Adrenal gland (tissue), 12 donors: ENCODE results near the gene ARFGAP3. TPM values are rescaled to one million over a fixed set of nuclear protein-coding genes. Genes with fewer than 3 reads are reported as not detected.

Experiments used
- DNase-seq, 7 donors: peaks; one replicate each; pipeline ENCODE4 v3.0.0-alpha.2; 2019 to 2020
- H3K27ac ChIP-seq, 5 donors: fragments of 200-600 bp; sonication (generic) in 4 of 5; 1 replicate in 3 of 5; 2 replicates in 2 of 5; pipeline versions ENCODE4 v1.5.1 to v1.8.0; 2016 to 2020; ENCODE audit warnings: mild to moderate bottlenecking in 1 of 5
- H3K27me3 ChIP-seq: fragments of 200-600 bp; 2 replicates; pipeline ENCODE4 v1.8.0; 2021
- H3K36me3 ChIP-seq, 2 donors: fragments of 200-600 bp; replicated peaks in 1 of 2; 1 replicate in 1 of 2; 2 replicates in 1 of 2; pipeline versions ENCODE4 v1.5.1 to v1.8.0; 2018 to 2022
- H3K4me1 ChIP-seq, 2 donors: fragments of 200-600 bp; replicated peaks in 1 of 2; 1 replicate in 1 of 2; 2 replicates in 1 of 2; pipeline versions ENCODE4 v1.5.1 to v1.8.0; 2018 to 2021
- H3K4me3 ChIP-seq, 4 donors: fragments of 200-600 bp; sonication (generic) in 3 of 4; one replicate each; pipeline ENCODE4 v1.5.1; 2016 to 2018
- H3K9me3 ChIP-seq, 3 donors: fragments of 200-600 bp; sonication (generic) in 1 of 3; replicated peaks in 1 of 3; 1 replicate in 2 of 3; 2 replicates in 1 of 3; pipeline versions ENCODE4 v1.5.1 to v1.8.0; 2016 to 2021
- CTCF ChIP-seq, 6 experiments: fragments of 450-650 bp in 4 of 6; fragments of 200-600 bp in 2 of 6; sonication (generic) in 1 of 6; IDR thresholded peaks; 1 replicate in 5 of 6; 2 replicates in 1 of 6; pipeline versions ENCODE4 v1.5.1 to v1.8.0; 2016 to 2021; ENCODE audit warnings: antibody characterized with exemption in 6 of 6, mild to moderate bottlenecking in 2 of 6, moderate library complexity in 1 of 6
- POLR2A ChIP-seq, 2 donors: fragments of 450-650 bp; IDR thresholded peaks; one replicate each; pipeline ENCODE4 v1.6.1; 2017; ENCODE audit warnings: antibody characterized with exemption in 2 of 2, mild to moderate bottlenecking in 2 of 2, moderate library complexity in 1 of 2
- WGBS, 4 donors: extraction: QIAGEN DNeasy Blood & Tissue Kit in 2 of 4; methylation state at CpG; one replicate each; pipeline versions ENCODE4 v1.1.5 to v1.1.7; 2013 to 2017; 5-methylcytosine and 5-hydroxymethylcytosine counted together
- intact Hi-C, 2 donors: fragments of 100-400 bp; cut with DNase I; formaldehyde crosslinking; loops; one replicate each; pipeline versions ENCODE4 v1.14.1 to v1.15.0; 2022 to 2023
- polyA plus RNA-seq, 3 donors: library from polyadenylated mRNA; stranded (reverse); fragments of 200-250 nt in 2 of 3; fragments of 350-450 nt in 1 of 3; fragmentation: Illumina TruSeq in 1 of 3; extraction: RNeasy Lipid Tissue Mini Kit (QIAGEN cat#74804) in 1 of 3; gene quantifications; one replicate each; pipeline ENCODE4 v1.2.3, GENCODE V29; 2013 to 2014
- total RNA-seq, 9 donors: library from RNA; depleted of rRNA in 4 of 9; stranded (reverse); fragments of >200 nt in 4 of 9; fragments of 120-200 nt in 1 of 9; fragmentation: NEBNext Ultra II Directional in 1 of 9; extraction: Animal tissue kit (Norgen Biotek cat#: 25700) in 1 of 9; gene quantifications; one replicate each; pipeline versions ENCODE4 v1.1.0 to v1.2.4, GENCODE V29; 2013 to 2023
- donor health status: healthy with polysubstance abuse.
- donor health status: Bipolar disorder and iron deficiency.
- donor health status: DM: yes; HTN: yes; CAD: no.
- donor health status: DM: no; HTN: no; CAD: no.
- donor health status: DM: no; HTN: no; CAD: no.
- donor health status: DM: yes; HTN: yes; CAD: no.

The ARFGAP3 gene
- total and polyA plus RNA-seq, 12 donors = 48.7 to 268 (median 118) TPM

DNA sequence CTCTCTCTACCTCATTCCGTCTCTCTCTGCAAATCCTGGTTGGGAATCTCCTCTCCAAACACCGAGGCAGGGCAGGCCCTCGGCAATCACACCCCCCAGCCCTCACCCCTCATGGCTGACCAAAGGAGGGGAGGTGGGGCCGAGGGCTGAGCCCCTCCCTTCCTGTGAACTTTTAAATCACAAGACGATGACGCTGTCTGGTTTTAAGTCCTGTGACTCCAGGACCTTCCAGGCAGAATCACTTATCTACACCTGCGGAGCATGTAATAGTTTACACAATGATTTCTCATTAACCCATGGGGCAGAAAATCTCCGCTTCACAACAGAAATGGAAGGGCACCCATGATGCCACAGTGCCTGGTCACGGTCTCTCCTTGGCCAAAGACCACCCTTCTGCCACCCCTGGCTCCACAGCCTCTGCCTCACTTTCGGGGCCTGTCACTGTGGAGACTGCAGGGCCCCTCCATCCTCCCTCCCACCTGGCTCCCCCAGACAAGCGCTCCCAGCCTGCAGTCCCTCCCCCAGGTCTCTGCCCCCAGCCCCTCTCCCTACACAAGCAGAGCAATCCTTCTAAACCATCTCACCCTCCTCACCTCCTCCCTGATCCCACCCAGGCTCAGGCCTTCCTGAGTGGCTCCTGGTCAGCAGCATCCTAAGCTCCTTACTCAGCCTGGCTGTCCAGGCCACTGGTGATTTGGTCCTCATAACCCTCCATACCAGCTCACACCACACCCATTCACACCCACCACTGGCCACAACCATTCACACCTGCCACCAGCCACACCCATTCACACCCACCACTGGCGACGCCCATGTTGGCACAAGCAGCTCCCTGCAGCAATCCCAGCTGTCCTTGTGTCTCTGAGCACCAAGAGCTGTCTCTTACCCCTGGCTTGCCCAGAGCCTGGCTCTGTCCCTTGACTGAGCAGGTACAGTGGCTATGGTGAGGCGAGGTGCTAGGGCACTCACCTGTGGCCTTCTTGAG, 30.7 kb upstream of the ARFGAP3 start:
- DNase-seq = no peak
- Histone ChIP-seq H3K36me3 (peaks cover 0 to 62% of the 10 kb centered on the region in 2 donors), H3K27me3 (no peaks in the 10 kb centered on the region), H3K4me1 (peaks cover 6 to 14% of the 10 kb centered on the region in 2 donors), H3K27ac (no peak overlapping the region), H3K9me3 (no peaks in the 10 kb centered on the region), H3K4me3 (no peak overlapping the region)
- TF ChIP-seq POLR2A (IDR thresholded peaks at IDR 0.05) (no peak), CTCF (IDR thresholded peaks at IDR 0.05) (no peak)
- intact Hi-C loops = loop anchor here in 1 of 2 donors (10.0 kb wide), 1 partner anchor 127 kb away; the partner anchor contains the start of gene PACSIN2
- WGBS, 4 donors = 83 to 88% (median 86%) methylated on average over 14 of the region's 14 CpGs

DNA sequence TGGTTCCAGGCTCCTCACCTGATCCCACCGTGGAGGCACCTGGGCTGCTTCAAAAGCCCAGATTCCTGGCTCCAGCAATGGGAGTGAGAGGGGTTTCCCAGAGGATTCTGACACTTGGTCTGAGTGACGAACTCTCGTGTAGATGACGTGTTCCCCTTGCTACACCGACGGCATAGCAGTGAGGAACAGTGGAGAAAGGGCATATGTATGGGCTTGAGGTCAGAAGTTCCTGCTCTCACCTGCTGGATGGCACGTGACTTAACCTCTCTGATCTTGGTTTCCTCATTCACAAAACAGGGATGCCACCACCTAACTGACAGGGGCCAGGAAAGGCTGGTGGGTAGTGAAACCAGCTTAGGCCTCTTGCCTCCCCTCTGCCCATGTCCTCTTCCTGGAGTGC, 30.0 kb upstream of the ARFGAP3 start:
- intact Hi-C loops = loop anchor here in 1 of 2 donors (10.0 kb wide), 1 partner anchor 128 kb away; the partner anchor contains the start of gene PACSIN2
- peaks cover 13 to 21% of the 10 kb centered on the region in 2 donors for H3K4me1 ChIP-seq
- H3K9me3 ChIP-seq = no peaks in the 10 kb centered on the region
- H3K27ac ChIP-seq = peak overlapping the region in 1 of 5 donors; percentile 12
- H3K4me3 ChIP-seq = no peak overlapping the region
- TF ChIP-seq POLR2A (IDR thresholded peaks at IDR 0.05) (no peak), CTCF (IDR thresholded peaks at IDR 0.05) (no peak)
- H3K36me3 ChIP-seq = peaks cover 0 to 69% of the 10 kb centered on the region in 2 donors
- no peaks in the 10 kb centered on the region for H3K27me3 ChIP-seq
- WGBS, 4 donors = 85 to 96% (median 86%) methylated on average over 7 of the region's 7 CpGs
- DNase-seq = no peak

- Histone ChIP-seq H3K27me3 (no peaks in the 10 kb centered on the region), H3K4me3 (no peak overlapping the region), H3K4me1 (peaks cover 16 to 26% of the 10 kb centered on the region in 2 donors), H3K27ac (peak overlapping the region in 3 of 5 donors; percentile 44 to 94 (median 57)), H3K9me3 (no peaks in the 10 kb centered on the region), H3K36me3 (peaks cover 0 to 80% of the 10 kb centered on the region in 2 donors)
- WGBS, 4 donors = 62 to 71% (median 68%) methylated on average over 9 of the region's 9 CpGs
- TF ChIP-seq CTCF (IDR thresholded peaks at IDR 0.05) (no peak), POLR2A (IDR thresholded peaks at IDR 0.05) (no peak)
- peak in 5 of 7 donors; percentile 51 to 74 (median 56) for DNase-seq
- intact Hi-C loops = loop anchor here in 1 of 2 donors (10.0 kb wide), 1 partner anchor 129 kb away; the partner anchor contains the start of gene PACSIN2
These were observed 28.4 kb upstream of the ARFGAP3 start for GRCh38 chr22:42885446-42885845.
